OCI-M2 (cell line): ENCODE measurements around the gene AGMO.
"Not testable (repeated sequence)": the region's sequence is repeated elsewhere in the genome, so short reads cannot be mapped to it uniquely, and the experiment has no call there.

Experiments used
- DNase-seq: peaks from one replicate; lab custom pipeline; 2025; ENCODE audit not compliant: unreplicated experiment; lab: John Stamatoyannopoulos, UW

Gene AGMO

DNA sequence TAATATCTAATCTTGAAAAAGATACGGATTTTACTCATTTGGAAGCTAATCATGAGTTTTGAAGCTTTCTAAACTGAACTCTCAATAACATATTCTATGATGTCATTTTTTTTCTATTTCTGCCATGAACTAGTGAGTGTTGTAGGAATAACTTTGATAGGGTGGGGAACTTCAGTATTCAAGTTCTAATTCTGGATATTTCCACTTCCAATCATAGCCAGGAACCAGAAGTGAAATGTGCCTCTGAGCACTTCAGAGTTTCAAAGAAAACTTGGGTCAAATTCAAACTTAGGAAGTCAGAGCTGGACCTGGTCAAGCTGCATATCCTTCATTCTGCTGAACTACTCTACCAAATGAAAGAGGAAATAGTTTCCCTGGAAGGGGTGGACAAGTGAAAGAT, 847 bp downstream of the AGMO start:
- no peak for DNase-seq

DNA sequence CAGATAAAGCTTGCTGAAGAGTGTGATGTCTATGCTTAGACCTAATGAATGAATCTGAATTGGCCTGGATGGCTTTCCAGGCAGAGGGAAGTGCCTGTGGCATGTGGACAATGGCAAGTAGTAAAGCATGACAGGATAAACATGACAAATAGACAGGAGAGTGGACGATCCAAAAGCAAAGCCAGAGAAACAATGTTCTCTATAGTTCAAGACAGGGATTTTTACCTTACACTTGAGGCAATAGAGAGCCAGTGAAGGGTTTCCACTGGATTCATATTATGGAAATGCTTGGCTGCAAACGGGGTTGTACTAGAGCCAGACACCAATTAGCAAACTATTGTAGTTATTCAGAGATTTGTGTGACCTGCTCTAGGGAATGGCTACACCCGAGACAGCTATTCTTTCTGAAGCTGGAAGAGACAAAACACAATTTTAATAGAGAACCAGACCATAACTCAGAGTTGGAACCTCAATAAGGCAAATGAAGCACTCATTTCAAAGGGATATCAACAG, 2.3 kb downstream of the AGMO start:
- DNase-seq: no peak

DNA sequence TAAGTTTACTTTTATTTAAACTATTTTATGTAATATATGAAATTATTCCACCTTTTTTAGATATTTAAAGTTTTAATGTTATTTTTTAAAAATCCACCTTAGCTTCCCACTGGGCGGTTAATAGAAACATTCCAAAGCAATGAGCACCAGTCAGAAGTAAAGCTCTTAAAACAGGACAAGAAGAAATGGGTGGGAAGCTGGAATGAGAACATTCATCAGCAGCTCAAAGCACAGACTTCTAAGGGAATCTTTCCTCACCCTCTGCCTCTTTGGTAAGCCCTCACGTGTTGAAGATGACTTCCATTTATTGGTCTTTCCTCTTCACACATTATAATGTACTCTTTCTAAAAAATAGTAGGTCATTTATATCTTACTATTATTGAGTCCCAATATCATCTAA, 3.1 kb downstream of the AGMO start:
- DNase-seq: no peak

DNA sequence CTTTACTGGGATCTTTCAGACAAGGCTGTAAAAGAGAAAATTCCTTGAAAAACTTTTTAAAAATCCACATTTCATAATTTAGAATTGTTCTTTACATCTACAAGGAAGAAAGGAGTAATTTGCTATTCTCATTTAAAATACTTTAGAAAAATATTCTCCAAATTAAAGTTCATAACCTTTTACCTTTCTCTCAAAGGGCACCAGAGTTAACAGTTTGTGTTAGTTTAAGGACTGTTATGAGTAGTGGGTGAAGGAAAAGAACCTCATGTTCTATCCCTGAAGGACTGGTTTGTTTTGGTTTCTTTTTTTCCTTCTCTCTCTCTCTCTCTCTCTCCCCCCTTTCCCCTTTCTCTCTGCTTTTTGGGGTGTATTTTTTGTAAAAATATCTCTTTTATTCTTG, 4.1 kb downstream of the AGMO start:
- DNase-seq: no peak

DNA sequence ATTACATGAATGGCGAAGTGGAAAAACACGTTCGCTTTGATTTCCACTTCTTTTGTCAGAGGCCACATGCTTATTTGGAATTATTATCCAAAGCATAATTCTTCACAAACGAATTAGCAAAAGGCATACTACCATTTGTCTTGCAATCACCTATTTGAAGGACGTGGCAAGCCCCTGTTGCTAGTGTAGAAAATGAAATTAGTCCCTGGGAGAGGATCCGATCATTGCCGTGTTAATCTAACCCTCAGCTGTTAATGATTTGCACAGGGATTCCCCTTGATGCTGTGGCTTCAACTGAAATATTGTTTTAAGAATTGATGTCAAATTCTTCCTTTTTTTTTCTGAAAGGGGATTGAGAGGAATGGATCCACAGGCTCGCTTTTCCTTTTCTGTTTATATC, 4.6 kb downstream of the AGMO start:
- DNase-seq: no peak

DNA sequence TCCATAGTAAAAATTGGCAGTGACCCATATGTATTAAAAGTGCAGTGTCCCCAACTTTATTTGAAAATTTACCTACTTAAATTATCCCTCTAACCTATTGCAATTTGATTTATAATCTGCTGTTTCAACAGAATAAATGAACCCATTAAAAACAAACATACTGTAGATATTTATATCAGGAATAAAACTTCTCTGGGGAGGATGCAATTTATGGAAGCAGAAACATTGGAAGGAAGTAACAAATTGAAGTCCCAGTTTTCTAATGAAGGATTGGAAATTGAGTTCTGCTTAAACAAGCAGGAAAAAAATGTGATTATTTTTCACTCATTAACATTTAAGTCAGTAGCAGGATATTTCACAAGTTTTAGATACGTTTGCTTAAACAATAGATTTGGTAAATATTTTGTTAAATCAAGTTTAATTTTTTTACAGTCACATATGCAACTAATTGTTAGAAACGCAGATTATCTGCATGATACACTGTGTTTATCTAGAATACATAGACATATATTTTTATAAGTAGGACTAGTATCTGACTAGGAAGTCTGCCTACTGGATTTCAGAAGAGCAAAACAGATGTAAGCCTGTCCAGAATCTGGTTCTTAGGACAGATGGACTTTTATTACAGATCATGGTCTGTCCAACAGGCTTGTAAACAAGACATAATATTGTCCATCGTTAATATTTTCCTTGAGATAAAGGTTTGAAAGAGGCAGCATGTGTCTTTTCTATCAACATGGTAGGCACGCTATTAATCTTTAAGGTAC, 5.3 kb downstream of the AGMO start:
- DNase-seq: no peak

DNA sequence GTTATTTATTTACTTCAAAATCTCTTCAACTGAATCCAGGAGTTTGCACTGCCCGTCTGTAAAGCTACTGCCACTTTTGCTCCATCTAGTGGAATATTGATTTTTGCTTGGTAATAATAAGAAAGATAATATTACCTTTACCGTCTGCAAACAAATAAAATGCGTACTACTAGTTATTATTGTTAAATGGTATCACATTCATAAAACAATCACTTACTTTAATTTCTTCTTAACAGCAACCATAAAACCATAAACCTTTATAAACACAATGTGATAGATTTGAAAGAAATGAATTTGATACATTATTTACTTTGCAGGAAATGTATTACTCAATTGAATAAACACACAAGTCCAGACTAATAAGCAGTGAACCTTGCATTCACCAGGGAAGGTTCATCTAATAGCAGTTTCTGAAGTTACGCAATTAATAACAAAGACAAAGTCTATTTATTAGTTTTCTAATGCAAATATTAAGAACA, 6.4 kb downstream of the AGMO start:
- no peak for DNase-seq

DNA sequence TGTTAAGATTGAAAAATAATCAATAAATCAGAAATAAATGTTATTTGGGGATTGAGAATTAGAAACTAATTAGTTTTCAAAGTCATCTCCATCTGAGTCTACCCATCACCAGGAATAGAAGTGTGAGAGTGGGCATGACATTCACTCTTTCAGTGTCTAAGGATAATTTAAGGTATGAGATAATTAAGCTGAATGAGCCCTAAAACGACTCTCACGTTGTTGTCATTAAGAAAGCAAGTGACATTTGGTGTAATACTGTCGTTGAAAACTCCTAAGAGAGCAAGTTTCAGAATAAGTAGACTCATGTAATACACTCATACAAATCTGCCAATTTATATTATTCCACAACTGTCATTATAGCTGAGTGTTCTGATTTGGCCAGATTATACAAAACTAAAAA, 7.1 kb downstream of the AGMO start:
- DNase-seq: no peak

DNA sequence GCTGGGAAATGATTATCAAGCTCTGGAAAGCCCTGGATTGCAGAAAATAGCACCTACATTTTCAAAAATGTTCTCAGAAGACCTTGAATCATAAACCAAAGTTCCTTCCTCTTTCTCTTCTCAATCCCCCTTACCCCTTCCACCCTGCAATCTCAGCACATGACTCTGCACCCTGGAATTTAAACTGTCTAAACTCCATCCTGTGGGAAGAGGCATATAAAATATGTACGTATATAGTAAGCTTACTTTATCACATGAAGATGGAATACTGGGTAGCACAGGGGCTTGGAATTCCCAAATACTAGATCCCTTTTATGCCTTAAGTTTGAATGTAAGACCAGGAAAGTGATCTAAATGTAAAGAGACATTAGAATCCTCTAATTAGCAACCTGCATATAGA, 7.7 kb downstream of the AGMO start:
- DNase-seq: no peak

DNA sequence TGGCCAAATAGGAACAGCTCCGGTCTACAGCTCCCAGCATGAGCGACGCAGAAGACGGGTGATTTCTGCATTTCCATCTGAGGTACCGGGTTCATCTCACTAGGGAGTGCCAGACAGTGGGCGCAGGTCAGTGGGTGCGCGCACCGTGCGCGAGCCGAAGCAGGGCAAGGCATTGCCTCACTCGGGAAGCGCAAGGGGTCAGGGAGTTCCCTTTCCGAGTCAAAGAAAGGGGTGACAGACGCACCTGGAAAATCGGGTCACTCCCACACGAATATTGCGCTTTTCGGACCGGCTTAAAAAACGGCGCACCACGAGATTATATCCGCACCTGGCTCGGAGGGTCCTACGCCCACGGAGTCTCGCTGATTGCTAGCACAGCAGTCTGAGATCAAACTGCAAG, 14.5 kb downstream of the AGMO start:
- not testable (repeated sequence) for DNase-seq

DNA sequence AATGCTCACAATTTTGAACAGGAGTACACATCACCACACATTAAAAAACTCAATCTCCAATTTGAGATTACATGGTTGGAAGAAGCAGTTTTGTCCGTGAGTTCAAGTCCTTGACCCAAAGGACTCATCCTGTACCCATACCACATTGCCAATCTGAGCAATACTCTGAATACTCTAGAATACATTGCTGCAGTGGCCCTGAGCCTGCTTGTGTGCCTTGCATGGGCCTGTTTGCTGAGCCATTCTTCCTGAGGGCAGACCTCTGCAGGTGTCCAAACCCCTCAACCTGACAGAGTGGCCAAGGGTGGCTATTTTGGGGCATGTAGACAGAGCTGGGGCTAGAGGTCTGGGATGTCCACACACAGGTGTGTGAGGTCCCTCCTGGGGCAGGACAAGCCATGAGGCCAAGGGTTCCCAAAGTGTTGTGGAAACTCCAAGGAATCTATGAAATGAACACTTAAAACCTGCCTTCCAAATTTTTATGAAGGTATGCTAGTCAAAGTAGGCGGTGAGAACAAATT, 15.5 kb downstream of the AGMO start:
- no peak for DNase-seq

DNA sequence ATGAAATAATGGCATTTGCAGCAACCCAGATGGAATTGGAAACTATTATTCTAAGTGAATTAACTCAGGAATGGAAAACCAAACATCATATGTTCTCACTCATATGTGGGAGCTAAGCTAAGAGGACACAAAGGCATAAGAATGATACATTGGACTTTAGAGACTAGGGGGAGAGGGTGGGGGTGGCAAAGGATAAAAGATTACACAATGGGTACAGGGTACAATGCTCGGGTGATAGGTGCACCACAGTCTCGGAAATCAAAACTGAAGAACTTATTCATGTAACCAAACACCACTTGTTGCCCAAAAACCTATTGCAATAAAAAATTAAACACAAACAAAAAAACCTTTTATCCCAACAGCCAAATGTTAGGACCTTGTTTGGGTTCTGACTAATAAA, 17.8 kb downstream of the AGMO start:
- no peak for DNase-seq

DNA sequence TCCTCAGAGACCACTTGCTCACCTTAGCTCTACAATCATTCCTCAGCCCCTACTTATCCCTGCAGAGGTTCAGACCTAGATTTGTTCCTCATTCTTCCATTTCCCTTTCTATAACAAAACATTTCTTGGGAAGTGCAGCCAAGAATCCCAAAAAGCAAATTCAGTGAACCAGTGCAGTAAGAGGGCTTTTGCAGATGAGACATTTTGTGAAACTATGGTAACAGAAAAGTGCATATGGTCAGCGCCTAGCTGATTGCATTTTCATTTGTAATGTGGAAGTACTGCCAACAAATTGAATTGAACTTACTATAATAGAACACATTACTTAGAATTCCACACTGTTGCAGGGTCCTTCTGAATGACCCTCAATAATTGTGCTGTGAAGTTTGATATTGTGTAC, 18.6 kb downstream of the AGMO start:
- DNase-seq: no peak

DNA sequence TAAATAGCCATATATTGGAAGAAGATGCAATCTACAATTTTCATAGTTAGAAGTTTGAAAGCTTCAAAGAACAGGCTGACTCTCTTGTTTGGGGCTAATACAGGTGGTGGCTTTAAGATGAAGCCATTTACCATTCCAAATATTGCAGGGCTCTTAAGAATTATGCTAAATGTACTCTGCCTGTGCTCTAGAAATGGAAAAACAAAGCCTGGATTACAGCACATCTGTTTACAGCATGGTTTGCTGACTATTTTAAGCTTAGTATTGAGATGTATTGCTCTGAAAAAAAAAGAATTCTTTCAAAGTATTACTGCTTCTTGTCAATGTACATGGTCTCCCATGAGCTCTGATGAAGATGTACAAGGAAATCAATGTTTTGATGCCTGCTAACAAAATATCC, 34.2 kb downstream of the AGMO start:
- DNase-seq: no peak

DNA sequence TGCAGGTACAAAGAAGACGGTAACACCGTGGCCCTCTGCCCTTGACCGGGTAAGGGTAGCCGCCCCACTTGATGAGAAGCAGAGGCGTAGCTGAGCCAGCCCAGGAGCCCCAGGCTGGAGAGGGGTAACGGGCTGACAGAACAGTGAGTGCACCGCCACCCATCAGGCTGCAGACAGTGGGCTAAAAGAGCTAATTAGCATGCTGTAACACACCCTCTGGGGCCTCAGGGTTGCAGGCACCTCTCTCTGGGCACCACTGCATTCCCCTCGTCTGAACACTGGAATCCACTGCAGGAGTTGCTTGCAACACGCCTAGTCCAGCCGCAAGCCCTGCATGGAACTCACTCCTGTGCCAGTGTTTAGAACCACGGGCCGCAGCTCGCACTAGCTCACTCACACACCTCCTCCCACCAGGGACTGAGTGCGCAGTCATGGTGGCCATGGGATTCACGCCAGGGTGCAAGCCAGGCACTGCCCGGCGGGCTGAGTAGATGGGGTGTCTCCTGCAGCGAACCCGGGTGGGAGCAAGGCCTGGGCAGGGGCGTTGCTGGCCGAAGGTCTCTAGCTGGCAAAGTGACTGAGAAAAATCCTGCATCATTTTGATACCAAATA, 36.1 kb downstream of the AGMO start:
- DNase-seq: no peak

DNA sequence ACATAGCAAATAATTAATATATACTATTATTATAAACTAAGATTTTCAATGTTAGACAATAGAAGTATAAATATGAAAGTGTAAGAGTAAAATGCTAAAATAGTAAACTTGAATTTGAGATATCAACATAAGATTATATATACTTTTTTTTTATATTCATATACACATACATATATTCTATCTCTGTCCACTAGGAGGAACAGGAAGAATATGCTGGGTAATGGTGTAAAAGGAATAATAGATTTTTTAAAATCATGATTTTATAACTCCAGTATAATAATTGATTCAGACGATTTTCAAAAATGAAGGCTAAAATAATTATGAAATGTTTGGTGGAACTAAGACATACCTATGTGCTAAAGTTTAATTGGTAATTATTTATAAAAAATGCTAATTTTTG, 37.7 kb downstream of the AGMO start:
- no peak for DNase-seq

DNA sequence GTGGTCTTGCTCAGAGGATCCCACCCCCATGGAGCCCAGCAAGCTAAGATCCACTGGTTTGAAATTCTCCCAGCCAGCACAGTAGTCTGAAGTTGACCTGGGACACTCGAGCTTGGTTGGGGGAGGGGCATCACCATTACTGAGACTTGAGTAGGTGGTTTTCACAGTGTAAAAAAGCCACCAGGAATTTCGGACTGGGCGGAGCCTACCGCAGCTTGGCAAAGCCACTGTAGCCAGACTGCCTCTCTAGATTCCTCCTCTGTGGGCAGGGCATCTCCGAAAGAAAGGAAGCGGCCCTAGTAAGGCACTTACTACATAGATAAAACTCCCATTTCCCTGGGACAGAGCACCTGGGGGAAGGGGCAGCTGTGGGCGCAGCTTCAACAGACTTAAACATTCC, 44.0 kb downstream of the AGMO start:
- DNase-seq: not testable (repeated sequence)

DNA sequence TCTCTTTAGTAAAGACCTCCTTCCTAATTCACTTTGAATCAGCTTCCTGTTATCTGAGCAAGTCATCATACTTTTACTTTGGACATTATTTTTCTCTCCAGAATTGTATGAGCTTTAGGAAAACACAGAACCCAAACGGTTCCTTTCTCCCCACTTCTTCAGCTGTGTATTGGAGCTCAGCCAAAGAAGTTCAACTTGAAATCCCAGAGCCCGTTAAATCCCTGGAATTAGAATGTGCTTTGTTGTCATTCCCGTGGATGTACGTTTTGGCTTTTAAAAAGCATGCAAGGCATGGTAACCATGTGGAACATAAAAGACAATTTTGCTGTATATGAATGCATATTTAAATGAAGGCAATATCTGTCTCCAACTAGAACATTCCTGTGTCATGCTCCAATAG, 46.6 kb downstream of the AGMO start:
- DNase-seq: no peak

DNA sequence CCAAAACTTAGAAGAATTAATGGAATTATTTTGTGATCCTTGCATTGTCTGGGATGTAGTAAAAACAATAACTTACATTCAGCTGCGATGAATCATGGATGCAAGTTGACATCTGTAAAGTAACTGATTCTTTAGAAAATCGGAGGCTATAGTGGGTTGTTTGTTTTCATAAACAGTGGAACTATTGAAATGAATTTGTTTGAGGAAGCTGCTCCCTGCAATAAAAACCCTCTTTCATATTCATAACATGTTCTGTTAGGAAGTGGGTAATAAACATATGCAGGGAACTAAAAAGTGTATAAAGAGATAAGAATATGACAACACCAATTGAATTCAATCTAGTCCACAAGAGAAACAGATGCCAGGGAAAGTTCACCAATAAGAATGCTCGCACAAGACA, 53.6 kb downstream of the AGMO start:
- no peak for DNase-seq

DNA sequence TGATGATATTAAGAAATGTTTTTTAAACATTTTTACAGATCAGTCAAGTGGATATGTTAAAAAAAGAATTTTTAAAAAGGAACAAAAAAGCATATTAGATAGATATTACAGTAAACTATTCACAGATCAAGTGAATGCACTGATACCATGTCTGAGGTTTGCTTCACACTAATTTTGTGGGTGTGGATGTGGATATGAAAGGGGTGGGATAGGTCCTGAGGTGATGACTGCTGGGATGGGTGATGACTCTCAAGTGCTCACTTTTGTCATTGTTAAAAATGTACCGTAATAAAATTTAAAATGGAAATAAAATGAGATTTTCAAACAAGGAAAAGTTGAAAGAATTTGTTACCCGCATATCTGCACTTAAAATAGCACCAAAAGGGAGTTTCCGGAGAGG, 54.1 kb downstream of the AGMO start:
- no peak for DNase-seq

DNA sequence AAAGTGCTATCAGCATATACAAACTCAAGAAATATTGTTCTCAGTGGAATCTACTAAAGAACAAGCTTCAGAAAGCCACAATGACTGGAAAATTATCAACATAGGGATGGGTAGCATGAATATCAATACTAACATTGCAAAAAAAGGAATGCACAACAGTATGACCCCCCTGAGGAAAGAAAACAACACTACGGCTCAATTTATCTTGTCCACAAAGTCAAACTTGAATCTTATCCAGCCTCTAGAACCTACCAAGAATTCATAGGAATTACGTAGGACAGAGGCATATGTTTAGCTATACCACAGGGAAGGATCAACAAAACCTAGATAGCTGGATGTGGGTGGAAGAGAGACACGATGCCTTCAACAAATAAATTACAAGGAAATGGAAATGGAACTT, 54.6 kb downstream of the AGMO start:
- no peak for DNase-seq

DNA sequence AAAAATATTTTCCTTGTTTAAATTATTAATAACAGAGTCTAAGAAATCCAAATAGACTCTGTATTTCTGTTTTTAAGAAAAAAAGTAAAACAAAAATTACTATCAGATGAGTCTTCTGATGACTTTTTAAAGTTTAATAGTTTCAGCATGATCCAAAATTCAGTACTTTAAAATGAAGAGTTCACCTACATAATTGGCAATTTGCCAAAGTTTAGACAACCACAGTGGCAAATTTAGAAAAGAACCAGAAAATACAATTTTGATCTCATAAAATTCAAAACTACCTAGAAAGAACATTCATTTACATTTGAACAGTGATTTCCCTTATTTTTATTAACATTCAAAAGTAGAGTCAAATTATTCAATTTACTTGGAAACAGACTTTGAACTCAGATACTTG, 56.1 kb downstream of the AGMO start:
- DNase-seq: no peak
